Effector CD8-positive, alpha-beta T cell (primary cell): ENCODE data around the gene ITPRIP.
A peak's percentile ranks its signal among the peaks of the same experiment; 100 is the strongest.

Experiments used
- DNase-seq: peaks from one replicate; lab custom pipeline; 2025; lab: John Stamatoyannopoulos, UW
- total RNA-seq, 4 experiments: gene quantifications; one replicate each; lab custom pipeline; 2026; lab: John Stamatoyannopoulos, UW

The ITPRIP gene, protein sequence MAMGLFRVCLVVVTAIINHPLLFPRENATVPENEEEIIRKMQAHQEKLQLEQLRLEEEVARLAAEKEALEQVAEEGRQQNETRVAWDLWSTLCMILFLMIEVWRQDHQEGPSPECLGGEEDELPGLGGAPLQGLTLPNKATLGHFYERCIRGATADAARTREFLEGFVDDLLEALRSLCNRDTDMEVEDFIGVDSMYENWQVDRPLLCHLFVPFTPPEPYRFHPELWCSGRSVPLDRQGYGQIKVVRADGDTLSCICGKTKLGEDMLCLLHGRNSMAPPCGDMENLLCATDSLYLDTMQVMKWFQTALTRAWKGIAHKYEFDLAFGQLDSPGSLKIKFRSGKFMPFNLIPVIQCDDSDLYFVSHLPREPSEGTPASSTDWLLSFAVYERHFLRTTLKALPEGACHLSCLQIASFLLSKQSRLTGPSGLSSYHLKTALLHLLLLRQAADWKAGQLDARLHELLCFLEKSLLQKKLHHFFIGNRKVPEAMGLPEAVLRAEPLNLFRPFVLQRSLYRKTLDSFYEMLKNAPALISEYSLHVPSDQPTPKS
- 36.1 to 87.9 (median 54.6) reads per million in 4 experiments for total RNA-seq

DNA sequence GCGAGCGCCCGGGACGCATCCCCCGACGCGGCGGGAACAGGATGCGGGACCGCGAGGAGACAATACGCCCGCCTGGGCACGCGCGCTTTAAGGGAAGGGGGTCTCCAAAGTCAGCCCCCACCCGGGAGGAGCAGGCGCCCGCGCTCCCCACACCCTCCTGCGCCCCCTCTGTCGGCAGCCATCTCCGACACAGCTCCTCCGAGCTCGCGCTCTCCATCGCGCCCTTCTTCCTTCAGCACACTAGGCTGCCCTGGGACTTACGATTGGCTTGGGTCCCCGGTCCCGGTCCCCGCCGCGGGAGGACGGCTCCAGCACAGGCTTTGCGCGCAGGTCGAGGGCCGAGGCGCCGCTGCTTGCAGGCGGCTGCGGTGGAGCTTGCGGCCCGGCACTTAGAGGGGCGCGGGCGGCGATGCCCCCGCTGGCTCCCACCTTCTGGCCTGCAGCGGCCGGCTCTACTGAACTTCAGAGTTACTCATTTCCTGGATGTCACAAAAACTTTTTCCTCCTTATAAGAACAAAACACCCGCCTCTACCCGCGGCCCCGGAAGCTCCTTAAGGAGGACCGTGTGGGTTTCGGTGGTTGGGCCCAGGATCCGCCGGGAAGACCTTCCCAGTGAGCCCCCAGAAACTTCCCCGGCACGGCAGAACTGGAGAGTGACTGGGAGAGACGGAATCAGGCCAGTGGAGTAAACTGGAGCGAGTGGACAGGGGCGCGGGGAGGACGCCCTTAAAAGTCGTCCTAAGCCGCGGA is at the start of gene ITPRIP:
TSS of gene ITPRIP (minus strand) at position 481 of the 751 bp plus-strand sequence. CDS start 22,414 bp downstream, outside the sequence.
- peak; percentile 68 for DNase-seq

DNA sequence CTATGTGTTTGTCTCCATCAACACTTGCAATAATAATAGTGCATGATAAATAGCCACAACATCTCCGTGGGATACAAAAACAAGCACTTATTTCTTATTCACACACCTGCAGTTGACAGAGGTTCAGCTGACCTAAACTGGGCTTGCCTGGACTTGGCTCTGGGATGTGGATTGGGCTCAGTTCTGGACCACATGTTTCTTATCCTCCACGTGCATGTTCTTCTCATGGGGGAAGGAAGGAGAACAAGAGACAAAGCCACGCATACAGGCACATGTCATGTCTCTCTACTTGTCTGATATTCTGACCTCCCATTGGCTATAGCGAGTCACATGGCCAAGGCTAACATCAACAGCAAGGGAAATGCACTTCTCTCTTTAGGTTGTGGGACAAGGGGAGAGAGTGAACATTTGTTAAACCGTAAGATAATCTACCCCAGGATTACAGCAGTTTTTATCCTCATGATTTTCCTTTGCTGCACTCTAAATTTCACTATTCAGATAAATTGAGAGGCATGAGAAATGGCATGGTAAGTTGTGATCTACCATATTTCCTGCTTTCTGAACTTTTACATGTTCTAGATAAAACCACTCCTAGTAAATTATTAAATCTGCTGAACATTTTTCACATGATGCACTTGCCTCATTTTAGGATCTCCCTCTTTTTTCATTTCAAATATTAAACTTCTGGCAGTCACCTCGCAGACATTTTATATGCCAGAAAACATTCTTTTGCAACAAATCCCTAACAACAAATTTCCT is 49.0 kb upstream of the ITPRIP start:
- no peak for DNase-seq

DNA sequence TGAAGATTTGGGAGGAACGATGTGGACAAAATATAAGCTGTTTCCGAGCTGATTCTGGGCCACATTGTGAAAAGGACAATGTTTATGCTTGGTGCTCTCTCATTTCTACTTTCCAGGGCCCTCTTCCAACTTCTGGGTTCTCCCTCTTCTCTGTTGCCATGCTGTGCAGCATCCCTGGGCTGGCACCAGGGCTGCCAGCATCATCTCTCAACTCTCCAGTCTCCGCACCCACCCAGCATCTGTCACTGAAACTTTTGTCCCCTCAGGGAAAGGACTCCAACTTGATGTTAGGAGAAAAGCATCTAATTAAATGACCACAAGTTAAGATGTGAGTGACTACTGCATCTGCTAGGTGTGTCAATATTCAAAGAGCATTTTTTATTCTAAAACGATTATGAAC is 42.1 kb upstream of the ITPRIP start:
- DNase-seq, result no peak

DNA sequence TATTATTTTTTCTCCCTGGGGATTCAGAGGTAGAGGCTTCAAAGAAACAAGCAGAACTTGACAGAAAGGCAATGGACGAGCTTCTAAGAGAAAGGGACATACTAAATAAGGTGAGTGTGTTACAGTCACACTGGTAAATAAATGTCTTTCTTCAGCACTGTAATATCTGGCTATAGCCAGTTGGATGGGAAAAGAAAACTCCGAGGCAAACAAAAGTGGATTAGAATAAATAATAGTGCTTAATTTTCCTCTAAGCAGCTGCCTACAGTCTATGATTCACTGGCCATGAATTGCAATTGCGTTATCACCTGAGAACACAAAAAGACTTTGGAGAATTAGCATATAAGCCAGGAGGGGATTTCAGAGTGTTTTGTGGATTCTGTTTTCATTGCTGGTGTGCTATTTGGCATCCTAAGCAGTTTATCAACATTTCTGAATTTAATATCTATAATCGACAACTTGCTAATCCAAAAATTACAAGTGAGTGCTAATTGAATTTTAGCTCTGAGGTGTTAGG is 38.6 kb upstream of the ITPRIP start:
- no peak for DNase-seq

DNA sequence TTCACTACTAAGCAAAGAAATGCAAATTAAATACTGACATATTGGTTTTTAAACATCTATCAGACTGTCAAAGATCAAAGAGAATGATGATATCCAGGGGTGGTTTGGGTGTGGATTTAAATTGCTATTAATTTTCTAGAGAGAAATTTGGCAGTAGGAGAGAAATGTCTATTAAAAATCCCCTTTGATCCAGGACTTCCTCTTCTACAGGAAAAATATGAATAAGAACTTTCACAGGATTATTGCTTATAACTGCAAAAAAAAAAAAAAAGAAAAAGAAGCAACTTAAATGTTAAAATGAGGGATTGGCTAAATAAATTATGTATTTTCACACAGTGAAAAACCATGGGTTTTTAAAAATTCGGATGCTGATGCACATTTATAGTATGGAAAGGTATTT is 36.3 kb upstream of the ITPRIP start:
- no peak for DNase-seq

DNA sequence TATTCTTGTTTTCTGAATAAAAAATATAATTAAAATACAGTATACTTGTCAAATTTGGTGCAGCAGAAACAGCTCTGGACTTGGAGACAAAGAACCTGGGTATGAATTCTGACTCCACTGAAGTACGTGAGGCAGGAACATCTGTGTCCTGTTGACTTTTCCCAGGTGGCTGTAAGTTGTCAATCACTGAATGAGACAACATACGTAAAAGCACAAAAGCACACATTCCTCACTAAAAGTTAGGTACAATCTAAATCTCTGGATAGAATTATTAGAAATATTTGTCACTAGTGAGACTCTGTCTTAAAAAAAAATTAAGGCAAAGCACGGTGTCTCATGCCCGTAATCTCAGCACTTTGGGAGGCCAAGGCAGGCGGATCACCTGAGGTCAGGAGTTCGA is 33.5 kb upstream of the ITPRIP start:
- DNase-seq, result no peak

DNA sequence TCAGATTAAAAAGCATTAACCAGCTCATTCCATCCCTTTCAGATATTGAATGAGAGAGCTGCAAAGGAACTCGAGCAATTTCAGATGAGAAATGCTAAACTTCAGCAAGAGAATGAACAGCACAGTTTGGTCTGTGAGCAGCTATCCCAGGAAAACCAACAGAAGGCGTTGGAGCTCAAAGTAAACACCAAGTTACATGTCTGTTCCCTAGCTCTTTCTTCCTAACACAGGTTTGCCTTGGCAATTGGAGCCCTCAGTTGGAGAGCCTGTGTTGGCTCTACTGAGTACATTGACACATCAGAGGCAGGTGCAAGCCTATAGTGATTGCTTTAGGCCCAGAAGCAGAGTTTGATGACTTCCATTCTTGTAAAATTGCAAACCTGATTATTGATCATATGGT is 30.1 kb upstream of the ITPRIP start:
- DNase-seq, result no peak

DNA sequence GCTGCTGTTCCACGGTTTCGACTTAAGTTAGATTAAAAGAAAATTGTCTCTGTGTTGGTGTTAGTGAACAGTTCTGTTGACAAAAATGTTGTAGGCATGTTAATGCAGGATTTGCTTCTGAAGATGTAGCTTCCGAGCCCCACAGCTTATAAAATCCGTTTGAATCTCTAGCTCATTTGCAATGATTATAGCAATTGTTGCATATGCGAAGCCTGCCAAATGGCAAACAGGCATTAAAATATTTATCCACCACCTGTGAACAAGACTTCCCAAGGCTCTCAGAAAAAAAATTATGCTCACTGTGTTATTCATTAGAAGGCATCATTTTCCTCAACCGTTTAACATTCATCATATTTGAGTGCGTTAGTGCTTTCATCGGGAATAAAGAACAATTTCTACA is 29.6 kb upstream of the ITPRIP start:
- DNase-seq, result no peak

DNA sequence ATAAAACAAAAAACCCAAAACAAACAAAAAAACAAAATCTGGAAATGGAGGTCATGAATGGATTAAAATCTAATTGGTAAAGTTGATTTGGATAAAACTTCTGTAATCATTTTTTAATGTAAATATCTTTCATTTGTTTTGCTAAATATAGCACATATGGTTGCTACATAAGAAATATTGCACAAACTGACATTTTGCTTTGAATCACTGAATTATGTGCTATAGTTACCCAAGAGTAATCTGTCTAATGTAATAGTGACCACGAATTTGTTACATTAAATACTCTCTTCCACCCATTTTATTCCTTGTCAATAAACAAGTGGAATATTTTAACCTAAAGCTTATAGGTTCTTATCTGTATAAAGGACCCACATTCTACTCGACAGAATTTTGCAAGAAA is 21.5 kb upstream of the ITPRIP start:
- DNase-seq, result no peak

DNA sequence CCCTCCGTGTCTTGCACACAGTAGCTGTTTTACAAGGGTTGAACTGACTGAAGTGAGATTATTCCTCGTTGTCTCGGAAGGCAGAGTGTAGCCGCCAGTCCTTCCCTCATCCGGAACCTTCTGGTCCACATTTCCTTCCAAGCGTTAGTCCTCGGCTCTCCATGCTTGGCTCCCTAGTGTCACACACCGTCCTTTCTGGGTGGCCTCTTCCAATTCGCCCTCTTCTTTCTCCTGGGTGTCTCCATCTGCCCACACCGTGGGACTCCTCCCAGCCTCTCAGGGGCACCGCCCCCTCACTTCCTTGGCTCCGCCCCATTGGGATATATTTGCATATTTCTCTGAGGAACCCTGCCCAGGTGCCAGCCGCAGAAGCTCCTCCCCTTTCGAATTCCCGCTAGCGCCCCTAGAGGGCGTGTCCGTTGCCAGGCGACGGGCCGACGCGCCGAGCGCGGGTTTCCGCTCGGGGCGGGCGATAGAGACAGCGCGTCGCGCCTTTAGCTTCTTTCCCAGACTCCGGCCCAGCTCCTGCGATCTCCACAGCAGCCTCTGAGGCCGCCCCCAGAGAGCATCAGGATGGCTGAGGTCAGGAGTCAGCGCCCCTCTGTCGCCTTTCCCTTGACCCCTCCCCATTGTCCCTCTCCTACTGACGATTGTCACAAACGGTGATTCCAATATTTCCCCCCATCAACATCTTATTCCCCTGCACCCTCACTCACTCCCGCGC is 15.2 kb upstream of the ITPRIP start, which contains the start of gene CFAP58:
TSS of gene CFAP58 (plus strand) at position 509 of the 724 bp plus-strand sequence. CDS start at position 574, 65 bp downstream.
- peak; percentile 92 for DNase-seq

DNA sequence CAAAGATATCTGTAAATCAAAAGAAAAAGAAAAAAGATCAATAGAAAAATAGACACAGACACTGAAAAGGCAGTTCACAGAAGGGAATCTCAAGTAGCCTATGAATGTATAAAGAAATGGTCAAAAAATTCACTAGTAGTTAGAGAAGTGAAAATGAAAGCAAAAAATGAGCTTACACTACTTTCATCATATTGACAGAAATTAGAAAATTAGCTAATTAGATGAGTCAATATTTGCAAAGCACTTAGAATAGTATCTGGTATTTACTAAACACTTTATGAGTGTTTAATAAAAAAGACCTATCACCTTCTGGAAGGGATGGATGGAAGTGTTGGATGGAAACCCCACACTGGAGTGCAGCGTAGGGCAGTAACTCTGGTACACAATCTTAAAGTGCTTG is 13.7 kb upstream of the ITPRIP start:
- no peak for DNase-seq

DNA sequence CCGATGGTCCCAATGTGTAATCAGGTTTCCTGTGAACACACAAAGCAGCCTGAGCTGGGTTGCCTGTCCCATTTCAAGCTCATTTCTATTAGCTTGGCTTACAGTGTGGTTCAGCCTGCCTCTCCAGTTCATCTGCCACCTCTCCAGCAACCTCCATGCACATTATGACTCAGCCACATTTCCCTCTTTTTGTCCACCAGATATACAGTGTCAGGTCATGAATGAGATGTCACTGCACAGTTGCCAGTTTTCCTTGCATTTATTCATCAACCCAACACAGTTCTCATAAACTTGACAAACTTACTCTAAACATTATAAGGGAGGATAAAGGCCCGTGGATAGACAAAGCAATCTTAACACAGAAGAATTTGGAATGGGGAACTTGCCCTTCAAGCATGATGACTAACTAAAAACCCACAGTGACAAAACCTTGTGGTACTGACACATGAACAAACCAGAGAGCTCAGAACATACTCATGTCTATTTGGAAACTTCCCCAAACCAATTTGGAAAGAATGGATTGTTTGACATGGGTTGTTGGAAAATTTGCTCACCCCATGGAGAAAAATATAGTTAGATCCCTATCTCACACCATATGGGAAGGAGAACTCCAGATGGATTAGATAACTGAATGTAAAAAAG is 12.9 kb upstream of the ITPRIP start:
- DNase-seq, result no peak

DNA sequence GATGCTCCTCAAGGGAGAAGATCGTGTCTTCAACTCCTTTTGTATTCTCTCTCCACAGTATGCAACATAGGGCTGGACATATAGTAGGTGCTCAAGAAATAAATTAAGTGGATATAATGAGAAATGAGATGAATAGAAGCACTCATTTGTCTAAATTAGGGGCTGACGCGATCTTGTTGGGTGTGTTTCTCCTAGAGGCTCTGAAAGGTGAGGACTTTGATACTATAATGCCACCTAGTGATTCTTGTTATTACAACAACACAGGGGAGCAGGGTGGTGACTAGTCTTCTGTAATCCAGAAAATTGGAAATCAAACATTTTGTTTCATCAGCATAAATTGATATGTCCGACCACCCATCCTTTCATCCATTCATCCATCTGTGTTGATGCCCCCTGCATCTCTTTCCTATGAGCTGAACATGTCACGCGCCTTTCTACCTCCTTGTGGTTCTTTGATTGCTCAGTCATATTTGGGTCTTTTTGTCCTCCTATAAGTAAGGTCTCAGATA is 11.9 kb upstream of the ITPRIP start:
- DNase-seq, result no peak

DNA sequence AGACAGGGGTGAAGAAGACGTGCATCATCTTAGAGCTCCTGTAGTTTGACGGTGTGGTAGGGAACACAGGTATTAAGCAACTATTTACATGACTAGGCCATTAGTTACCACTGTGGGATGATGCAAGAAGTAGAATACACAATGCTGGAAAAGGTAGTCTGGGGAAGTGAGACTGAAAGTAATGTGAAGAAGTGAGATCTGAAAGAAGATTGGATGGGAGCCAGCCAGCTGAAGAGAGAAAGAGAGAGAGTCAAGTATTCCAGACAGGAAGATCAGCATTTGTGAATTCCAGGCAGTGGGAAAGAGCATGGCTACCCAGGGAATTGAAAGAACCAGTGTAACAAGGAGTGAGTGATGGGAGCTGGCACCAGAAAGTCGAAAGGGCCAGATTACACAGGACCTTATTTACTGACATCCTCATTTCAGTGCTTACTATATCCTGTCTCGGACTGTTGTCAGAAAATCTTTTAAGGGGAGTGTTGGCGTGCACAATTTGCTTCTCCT is 11.4 kb upstream of the ITPRIP start:
- no peak for DNase-seq

DNA sequence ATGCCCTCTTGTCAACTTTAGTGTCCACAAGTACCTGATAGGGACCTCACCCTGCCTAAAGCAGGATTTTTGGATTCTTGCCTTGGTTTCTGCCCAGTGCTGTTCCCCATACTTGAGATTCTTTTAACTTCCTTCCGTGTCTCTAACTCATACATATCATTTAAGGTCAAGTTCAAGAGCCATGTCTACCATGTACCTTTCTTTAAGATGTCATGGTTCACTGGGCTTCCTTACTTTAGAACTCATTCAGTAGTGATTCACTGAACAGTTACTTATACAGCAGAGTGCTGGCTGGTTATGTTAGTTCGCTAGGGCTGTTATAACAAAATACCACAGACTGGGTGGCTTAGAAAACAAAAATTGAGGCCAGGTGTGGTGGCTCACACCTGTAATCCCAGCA is 10.3 kb upstream of the ITPRIP start:
- no peak for DNase-seq

DNA sequence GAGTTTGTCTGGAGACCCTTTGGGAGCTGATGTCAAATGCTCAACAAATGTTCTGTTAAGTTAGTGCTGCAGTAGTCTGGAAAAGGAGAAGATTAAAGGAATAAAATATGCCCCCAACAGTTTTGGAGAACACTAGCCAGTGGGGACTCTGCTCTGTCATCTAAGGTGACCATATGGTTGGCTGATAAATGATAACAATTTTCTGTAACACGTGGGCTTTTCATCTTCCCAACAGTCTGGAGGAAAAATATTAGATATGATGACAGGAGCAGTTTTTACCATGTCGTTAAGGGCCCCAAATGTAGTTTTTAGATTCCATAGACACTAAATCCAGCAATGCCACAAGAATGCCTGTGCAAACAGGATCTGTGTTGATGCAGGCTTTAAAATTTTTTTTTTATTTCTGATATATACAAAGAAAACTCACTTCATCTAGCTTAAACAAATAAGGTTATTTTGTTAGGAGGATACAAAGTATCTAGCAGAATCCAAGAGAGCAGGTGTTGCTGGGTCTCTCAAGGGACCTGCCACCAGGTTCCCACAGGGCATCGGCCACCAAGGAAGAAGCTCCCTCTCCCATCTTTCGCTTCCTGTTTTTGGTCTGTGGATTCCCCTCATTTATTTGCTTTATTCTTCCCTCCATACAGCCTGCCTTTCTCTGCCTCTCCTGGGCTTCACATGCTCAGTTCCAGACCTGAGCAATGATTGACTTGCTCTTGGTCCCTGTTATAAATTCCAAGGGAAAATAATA is 9.2 kb upstream of the ITPRIP start:
- DNase-seq, result no peak

DNA sequence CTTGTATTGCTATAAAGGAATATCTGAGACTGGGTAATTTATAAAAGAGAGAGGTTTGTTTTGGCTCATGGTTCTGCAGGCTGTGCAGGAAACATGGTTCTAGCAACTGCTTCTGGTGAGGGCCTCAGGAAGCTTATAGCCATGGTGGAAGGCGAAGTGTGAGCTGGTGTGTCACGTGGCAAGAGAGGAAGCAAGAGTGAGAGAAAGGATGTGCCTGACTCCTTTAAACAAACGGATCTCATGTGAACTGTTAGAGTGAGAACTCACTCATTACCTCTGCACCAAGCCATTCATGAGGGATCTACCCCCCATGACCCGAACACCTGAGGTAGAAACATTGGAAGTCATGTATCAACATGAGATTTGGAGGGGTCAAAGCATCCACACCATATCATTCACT is 7.7 kb upstream of the ITPRIP start:
- no peak for DNase-seq

DNA sequence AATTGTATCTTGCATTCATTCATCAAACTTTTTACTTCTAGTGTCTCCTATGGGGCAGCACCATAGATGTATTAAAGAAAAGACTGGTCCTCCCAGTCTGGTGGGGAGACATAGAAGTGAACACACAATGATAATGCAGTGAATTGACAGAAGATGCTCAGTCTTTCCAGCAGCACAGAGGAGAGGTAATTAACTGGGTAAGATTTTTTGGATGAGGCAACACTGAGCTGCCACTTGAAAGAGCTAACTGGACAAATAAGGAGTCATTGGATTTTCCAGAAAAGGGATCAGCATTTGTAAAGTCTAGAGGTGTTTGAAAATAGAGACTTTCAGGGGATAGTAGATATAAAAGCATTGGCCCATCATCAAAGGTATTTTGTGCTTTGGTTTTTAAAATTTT is 7.2 kb upstream of the ITPRIP start:
- DNase-seq, result no peak

DNA sequence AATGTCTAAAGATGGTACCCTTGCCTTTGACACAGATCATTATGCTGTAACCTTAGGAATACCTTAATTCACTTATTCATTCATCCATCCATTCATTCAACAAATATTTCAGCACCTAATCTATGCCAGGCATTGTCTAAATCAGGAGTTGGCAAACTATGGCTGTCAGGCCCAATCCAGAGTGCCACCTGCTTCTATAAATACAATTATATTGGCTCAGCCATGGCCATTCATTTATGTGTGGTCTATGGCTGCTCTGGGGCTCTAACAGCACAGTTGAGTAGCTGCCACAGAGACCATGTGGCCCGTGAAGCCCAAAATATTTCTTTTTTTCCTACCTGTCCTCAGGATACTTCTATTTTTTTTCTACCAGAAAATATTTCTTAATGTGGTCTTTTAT is 6.0 kb upstream of the ITPRIP start:
- no peak for DNase-seq
